ENCODE measurements around the gene MYO1G. TPM values are rescaled to one million over a fixed set of nuclear protein-coding genes. Genes with fewer than 3 reads are reported as not detected.

Gene MYO1G
- total and polyA plus RNA-seq, 9 of the 15 experiments (the other 6 are each of a cell fraction or from before 2014, with no cell fraction given) = 0.03 to 0.62 (median 0.13) TPM; not detected in 1

GRCh38 chr7:44994877-44995554 lies 16.2 kb upstream of the MYO1G start (continued):
- TF ChIP-seq FOXM1 (IDR thresholded peaks at IDR 0.05; ENCODE audit: low read depth) = peak; percentile 95
- TF ChIP-seq FOXM1 (CRISPR knock-in tag; IDR thresholded peaks at IDR 0.05; ENCODE audit: low read depth) = no peak
- no peak for TF ChIP-seq BACH1 (tag; IDR thresholded peaks at IDR 0.05)
- TF ChIP-seq NFRKB (IDR thresholded peaks at IDR 0.05; ENCODE audit: low read depth) = peak; percentile 88
- TF ChIP-seq HDAC1 (IDR thresholded peaks at IDR 0.05) = peak; percentile 21 to 88; a peak in 2 of 4 replicates
- TF ChIP-seq PTTG1 (tag; IDR thresholded peaks at IDR 0.05; ENCODE audit: low read depth) = no peak
- TF ChIP-seq ZNF695 (CRISPR knock-in tag; IDR thresholded peaks at IDR 0.05) = no peak
- no peak for TF ChIP-seq NFIX (CRISPR knock-in tag; IDR thresholded peaks at IDR 0.05; ENCODE audit: low read depth)
- TF ChIP-seq ZNF280A (IDR thresholded peaks at IDR 0.05; ENCODE audit: low read depth, partially characterized antibody) = no peak
- no peak for TF ChIP-seq POLR2A (conservative IDR thresholded peaks at IDR 0.05)
- TF ChIP-seq E2F5 (CRISPR knock-in tag; IDR thresholded peaks at IDR 0.05) = no peak
- no peak for TF ChIP-seq CEBPB (tag; IDR thresholded peaks at IDR 0.05)
- TF ChIP-seq CREB3 (tag; conservative IDR thresholded peaks at IDR 0.05; ENCODE audit: low read depth) = no peak
- peak; percentile 48; the same call in 1 of the 2 replicates for TF ChIP-seq MEF2D (tag; conservative IDR thresholded peaks at IDR 0.05; ENCODE audit: low read depth)
- TF ChIP-seq ZNF75A (CRISPR knock-in tag; IDR thresholded peaks at IDR 0.05) = peak; percentile 9; the same call in 1 of the 2 replicates
- no peak for TF ChIP-seq ZNF140 (CRISPR knock-in tag; IDR thresholded peaks at IDR 0.05)
- TF ChIP-seq TRIM24 (IDR thresholded peaks at IDR 0.05) = peak; percentile 88 to 93
- no peak for TF ChIP-seq ZNF212 (CRISPR knock-in tag; IDR thresholded peaks at IDR 0.05)
- no peak for TF ChIP-seq PATZ1 (CRISPR knock-in tag; IDR thresholded peaks at IDR 0.05; ENCODE audit: borderline replicate concordance)
- TF ChIP-seq ZNF121 (CRISPR knock-in tag; conservative IDR thresholded peaks at IDR 0.05) = no peak
- peak; percentile 91 for TF ChIP-seq ARID3A (IDR thresholded peaks at IDR 0.05; ENCODE audit: borderline replicate concordance, low read depth, low read length)
- TF ChIP-seq SIN3A (IDR thresholded peaks at IDR 0.05; ENCODE audit: borderline replicate concordance in 2 of 2, control insufficient read depth in 1 of 2, low read depth in 2 of 2, low read length in 2 of 2) = no peak
